BLaER1 (cell line): ENCODE data around the gene PPRC1.
A peak's percentile ranks its signal among the peaks of the same experiment; 100 is the strongest.

Source experiments
- H3K27ac ChIP-seq: shearing (Covaris generic); formaldehyde crosslinking; 2 replicates; pipeline ENCODE4 v1.8.1; 2022
- H3K27me3 ChIP-seq: shearing (Covaris generic); formaldehyde crosslinking; 2 replicates; pipeline ENCODE4 v1.8.1; 2022
- H3K36me3 ChIP-seq: shearing (Covaris generic); formaldehyde crosslinking; 2 replicates; pipeline ENCODE4 v1.8.1; 2022
- H3K4me1 ChIP-seq: shearing (Covaris generic); formaldehyde crosslinking; 2 replicates; pipeline ENCODE4 v1.8.1; 2022
- H3K4me2 ChIP-seq: shearing (Covaris generic); formaldehyde crosslinking; 2 replicates; pipeline ENCODE4 v1.8.1; 2022
- H3K4me3 ChIP-seq: shearing (Covaris generic); formaldehyde crosslinking; 2 replicates; pipeline ENCODE4 v1.8.1; 2022
- H3K9ac ChIP-seq: shearing (Covaris generic); formaldehyde crosslinking; 2 replicates; pipeline ENCODE4 v1.8.1; 2022
- H3K9me3 ChIP-seq: shearing (Covaris generic); formaldehyde crosslinking; 2 replicates; pipeline ENCODE4 v1.8.1; 2022
- H4K20me1 ChIP-seq: shearing (Covaris generic); formaldehyde crosslinking; 2 replicates; pipeline ENCODE4 v1.8.1; 2022
- Cebpa-rat ChIP-seq: shearing (Covaris generic); IDR thresholded peaks from 2 replicates; pipeline ENCODE4 v1.8.1; 2022

PPRC1 gene

GRCh38 chr10:102141583-102142107 is 8.8 kb downstream of the PPRC1 start:
- H3K4me3 ChIP-seq = no peak overlapping the region
- no peaks in the 10 kb centered on the region for H3K27me3 ChIP-seq
- H3K9ac ChIP-seq = no peak overlapping the region
- 0 out of 2 replicates have a peak, but pooled peaks cover 1% of the 10 kb centered on the region for H3K4me1 ChIP-seq
- no peak overlapping the region for H3K27ac ChIP-seq
- no peak overlapping the region for H3K4me2 ChIP-seq
- peaks cover 97% of the 10 kb centered on the region for H3K36me3 ChIP-seq
- no peak for TF ChIP-seq Cebpa-rat
- no peaks in the 10 kb centered on the region for H3K9me3 ChIP-seq
- peaks cover 97% of the 10 kb centered on the region for H4K20me1 ChIP-seq

- H3K4me1 ChIP-seq = peaks cover 8% of the 10 kb centered on the region
- H3K4me2 ChIP-seq = no peak overlapping the region
- H3K27me3 ChIP-seq = no peaks in the 10 kb centered on the region
- H3K36me3 ChIP-seq = peaks cover 91% of the 10 kb centered on the region
- no peak overlapping the region for H3K27ac ChIP-seq
- H3K9me3 ChIP-seq = no peaks in the 10 kb centered on the region
- no peak for TF ChIP-seq Cebpa-rat
- H3K9ac ChIP-seq = no peak overlapping the region
- H3K4me3 ChIP-seq = no peak overlapping the region
- H4K20me1 ChIP-seq = peaks cover 61% of the 10 kb centered on the region
These were observed 14.2 kb downstream of the PPRC1 start for GRCh38 chr10:102146971-102147428.

- H3K27me3 ChIP-seq = no peaks in the 10 kb centered on the region
- TF ChIP-seq Cebpa-rat = no peak
- peaks cover 8% of the 10 kb centered on the region for H3K4me1 ChIP-seq
- no peak overlapping the region for H3K4me2 ChIP-seq
- no peak overlapping the region for H3K4me3 ChIP-seq
- no peak overlapping the region for H3K27ac ChIP-seq
- H3K9ac ChIP-seq = no peak overlapping the region
- peaks cover 56% of the 10 kb centered on the region for H4K20me1 ChIP-seq
- H3K36me3 ChIP-seq = peaks cover 85% of the 10 kb centered on the region
- H3K9me3 ChIP-seq = no peaks in the 10 kb centered on the region
These were observed 14.7 kb downstream of the PPRC1 start for GRCh38 chr10:102147561-102147960.

GRCh38 chr10:102148275-102148674 is 15.4 kb downstream of the PPRC1 start:
- TF ChIP-seq Cebpa-rat = no peak
- no peak overlapping the region for H3K4me3 ChIP-seq
- no peaks in the 10 kb centered on the region for H3K9me3 ChIP-seq
- peaks cover 12% of the 10 kb centered on the region for H3K4me1 ChIP-seq
- no peak overlapping the region for H3K4me2 ChIP-seq
- H4K20me1 ChIP-seq = peaks cover 52% of the 10 kb centered on the region
- H3K36me3 ChIP-seq = peaks cover 78% of the 10 kb centered on the region
- no peak overlapping the region for H3K9ac ChIP-seq
- H3K27me3 ChIP-seq = no peaks in the 10 kb centered on the region
- H3K27ac ChIP-seq = no peak overlapping the region

- Histone ChIP-seq H3K9me3 (no peaks in the 10 kb centered on the region), H3K27me3 (no peaks in the 10 kb centered on the region), H3K4me1 (peaks cover 26% of the 10 kb centered on the region), H3K4me3 (peak overlapping the region; percentile 88), H3K27ac (peak overlapping the region; percentile 95), H3K36me3 (peaks cover 74% of the 10 kb centered on the region), H4K20me1 (peaks cover 55% of the 10 kb centered on the region), H3K4me2 (peak overlapping the region; percentile 87), H3K9ac (peak overlapping the region; percentile 96)
- TF ChIP-seq Cebpa-rat = no peak
These were observed 18.3 kb downstream of the PPRC1 start for GRCh38 chr10:102150970-102151773.

GRCh38 chr10:102151774-102152544 is 19.1 kb downstream of the PPRC1 start, which contains the start of gene NOLC1:
NOLC1 (plus strand) TSS chr10:102152389; CDS start chr10:102152411, 22 bp downstream.
- Histone ChIP-seq H3K4me1 (peaks cover 26% of the 10 kb centered on the region), H4K20me1 (peaks cover 55% of the 10 kb centered on the region), H3K9ac (peak within 1 kb of the TSS; percentile 96), H3K27ac (peak within 1 kb of the TSS; percentile 95), H3K36me3 (peaks cover 74% of the 10 kb centered on the region), H3K27me3 (no peaks in the 10 kb centered on the region), H3K9me3 (no peaks in the 10 kb centered on the region), H3K4me3 (peak within 1 kb of the TSS; percentile 88), H3K4me2 (peak within 1 kb of the TSS; percentile 87)
- peak; percentile 59; the same call in 1 of the 2 replicates for TF ChIP-seq Cebpa-rat

GRCh38 chr10:102152545-102152890 is 19.7 kb downstream of the PPRC1 start:
- Histone ChIP-seq H3K27ac (peak overlapping the region; percentile 95), H3K9ac (peak overlapping the region; percentile 96), H3K27me3 (no peaks in the 10 kb centered on the region), H3K9me3 (no peaks in the 10 kb centered on the region), H3K36me3 (peaks cover 74% of the 10 kb centered on the region), H4K20me1 (peaks cover 55% of the 10 kb centered on the region), H3K4me3 (peak overlapping the region; percentile 88), H3K4me2 (peak overlapping the region; percentile 87), H3K4me1 (peaks cover 26% of the 10 kb centered on the region)
- TF ChIP-seq Cebpa-rat = no peak

- Histone ChIP-seq H4K20me1 (peaks cover 61% of the 10 kb centered on the region), H3K4me3 (peak overlapping the region; percentile 88), H3K9ac (peak overlapping the region; percentile 96), H3K36me3 (peaks cover 74% of the 10 kb centered on the region), H3K4me2 (peak overlapping the region; percentile 87), H3K4me1 (peaks cover 26% of the 10 kb centered on the region), H3K27ac (peak overlapping the region; percentile 95), H3K27me3 (no peaks in the 10 kb centered on the region), H3K9me3 (no peaks in the 10 kb centered on the region)
- no peak for TF ChIP-seq Cebpa-rat
These were observed 20.3 kb downstream of the PPRC1 start for GRCh38 chr10:102153093-102153620.

- Histone ChIP-seq H4K20me1 (peaks cover 71% of the 10 kb centered on the region), H3K9ac (peak overlapping the region; percentile 9; the same call in 1 of the 2 replicates), H3K27ac (no peak overlapping the region), H3K4me3 (no peak overlapping the region), H3K4me2 (peak overlapping the region; percentile 87), H3K4me1 (peaks cover 26% of the 10 kb centered on the region), H3K36me3 (peaks cover 74% of the 10 kb centered on the region), H3K9me3 (no peaks in the 10 kb centered on the region), H3K27me3 (no peaks in the 10 kb centered on the region)
- 0 out of 2 replicates have a peak, but pooled peaks have one; percentile 16 for TF ChIP-seq Cebpa-rat
These were observed 21.8 kb downstream of the PPRC1 start for GRCh38 chr10:102154466-102155116.
